Thyroid gland (tissue), 4 donors: ENCODE data around the gene TLR10. TPM values are rescaled to one million over a fixed set of nuclear protein-coding genes. Genes with fewer than 3 reads are reported as not detected.

Experiments used
- DNase-seq, 2 donors: peaks; one replicate each; pipeline ENCODE4 v3.0.0-alpha.2; 2019
- H3K27ac ChIP-seq, 3 donors: fragments of 200-600 bp; sonication (generic); 1 replicate in 2 of 3; 2 replicates in 1 of 3; pipeline ENCODE4 v1.5.1; 2016 to 2019; ENCODE audit warnings: mild to moderate bottlenecking in 1 of 3, moderate library complexity in 1 of 3
- H3K27me3 ChIP-seq: fragments of 200-600 bp; sonication (generic); one replicate; pipeline ENCODE4 v1.5.1; 2019
- H3K36me3 ChIP-seq, 2 donors: fragments of 200-600 bp; sonication (generic); one replicate each; pipeline ENCODE4 v1.5.1; 2016 to 2019
- H3K4me1 ChIP-seq, 2 donors: fragments of 200-600 bp; sonication (generic); one replicate each; pipeline ENCODE4 v1.5.1; 2017 to 2019
- H3K4me3 ChIP-seq, 3 donors: fragments of 200-600 bp; sonication (generic); replicated peaks in 1 of 3; 1 replicate in 2 of 3; 2 replicates in 1 of 3; pipeline ENCODE4 v1.5.1; 2016; ENCODE audit warnings: mild to moderate bottlenecking in 1 of 3
- H3K9me3 ChIP-seq: fragments of 200-600 bp; sonication (generic); one replicate; pipeline ENCODE4 v1.5.1; 2017
- POLR2A ChIP-seq, 2 donors: fragments of 450-650 bp; IDR thresholded peaks; one replicate each; pipeline ENCODE4 v1.6.1; 2017; ENCODE audit warnings: antibody characterized with exemption in 2 of 2, mild to moderate bottlenecking in 2 of 2, moderate library complexity in 1 of 2
- WGBS, 2 donors: methylation state at CpG; one replicate each; pipeline ENCODE4 v1.1.5; 2017; 5-methylcytosine and 5-hydroxymethylcytosine counted together
- intact Hi-C: fragments of 100-400 bp; cut with DNase I; formaldehyde crosslinking; loops from one replicate; pipeline ENCODE4 v1.15.1; 2023
- small RNA-seq: library from RNA; depleted of rRNA; stranded (forward); fragments of <200 nt; gene quantifications from one replicate; pipeline ENCODE3, GENCODE V24; 2016
- total RNA-seq, 4 donors: library from RNA; depleted of rRNA; stranded (reverse); fragments of >200 nt; gene quantifications; one replicate each; pipeline ENCODE4 v1.2.3, GENCODE V29; 2016
- TF ChIP-seq, protein P1 (sequence below), 6 experiments: fragments of 200-600 bp in 3 of 6; fragments of 450-650 bp in 3 of 6; sonication (generic) in 3 of 6; IDR thresholded peaks; one replicate each; pipeline ENCODE4 v1.5.1; 2016 to 2019; ENCODE audit warnings: antibody characterized with exemption in 6 of 6, mild to moderate bottlenecking in 2 of 6, inconsistent platforms in 1 of 6, moderate library complexity in 1 of 6

TLR10 gene
- total RNA-seq, 4 donors from 2014 or later: 0.10 to 0.83 TPM; not detected in 2

DNA sequence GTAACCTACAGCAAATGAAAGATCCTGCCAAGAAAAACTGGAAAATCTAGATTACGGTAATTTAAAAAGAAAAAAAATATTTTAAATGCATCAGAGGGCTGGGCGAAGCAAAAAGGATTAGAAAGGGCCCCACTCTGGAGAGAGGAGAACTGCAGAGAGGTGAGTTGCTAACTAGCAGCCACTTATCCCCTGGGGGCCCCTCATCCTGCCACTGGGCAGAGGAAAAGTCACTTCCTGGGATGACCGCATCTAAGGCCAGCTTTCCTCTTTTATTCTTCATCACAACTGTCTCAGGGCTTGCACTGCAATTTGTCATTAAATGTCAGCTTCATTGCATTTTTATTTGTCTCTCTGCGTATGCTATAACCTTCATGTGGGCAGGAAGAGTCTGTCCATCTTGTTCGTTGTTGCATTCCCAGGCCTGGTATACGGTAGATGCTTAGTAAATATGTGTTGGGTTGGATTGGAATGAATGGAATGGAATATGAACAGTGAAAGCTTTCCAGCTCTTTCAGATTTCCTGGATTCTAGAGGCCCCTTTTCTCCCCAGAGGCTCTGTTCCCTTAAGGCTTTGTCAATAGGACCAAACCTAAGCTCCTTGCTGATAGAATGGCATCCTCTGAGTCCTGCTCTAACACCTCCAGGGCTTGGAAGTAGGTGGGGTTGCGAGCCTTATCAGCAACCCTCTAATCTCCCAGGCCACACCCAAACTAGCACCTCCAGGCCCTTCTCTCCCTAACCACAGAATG lies 58.9 kb downstream of the TLR10 start:
- Histone ChIP-seq H3K9me3 (no peaks in the 10 kb centered on the region), H3K27ac (no peak overlapping the region), H3K4me3 (no peak overlapping the region), H3K27me3 (no peaks in the 10 kb centered on the region), H3K4me1 (peaks cover 6 to 9% of the 10 kb centered on the region in 2 donors), H3K36me3 (no peaks in the 10 kb centered on the region)
- TF ChIP-seq, protein P1, sequence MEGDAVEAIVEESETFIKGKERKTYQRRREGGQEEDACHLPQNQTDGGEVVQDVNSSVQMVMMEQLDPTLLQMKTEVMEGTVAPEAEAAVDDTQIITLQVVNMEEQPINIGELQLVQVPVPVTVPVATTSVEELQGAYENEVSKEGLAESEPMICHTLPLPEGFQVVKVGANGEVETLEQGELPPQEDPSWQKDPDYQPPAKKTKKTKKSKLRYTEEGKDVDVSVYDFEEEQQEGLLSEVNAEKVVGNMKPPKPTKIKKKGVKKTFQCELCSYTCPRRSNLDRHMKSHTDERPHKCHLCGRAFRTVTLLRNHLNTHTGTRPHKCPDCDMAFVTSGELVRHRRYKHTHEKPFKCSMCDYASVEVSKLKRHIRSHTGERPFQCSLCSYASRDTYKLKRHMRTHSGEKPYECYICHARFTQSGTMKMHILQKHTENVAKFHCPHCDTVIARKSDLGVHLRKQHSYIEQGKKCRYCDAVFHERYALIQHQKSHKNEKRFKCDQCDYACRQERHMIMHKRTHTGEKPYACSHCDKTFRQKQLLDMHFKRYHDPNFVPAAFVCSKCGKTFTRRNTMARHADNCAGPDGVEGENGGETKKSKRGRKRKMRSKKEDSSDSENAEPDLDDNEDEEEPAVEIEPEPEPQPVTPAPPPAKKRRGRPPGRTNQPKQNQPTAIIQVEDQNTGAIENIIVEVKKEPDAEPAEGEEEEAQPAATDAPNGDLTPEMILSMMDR (IDR thresholded peaks at IDR 0.05): no peak
- no peak for TF ChIP-seq POLR2A (IDR thresholded peaks at IDR 0.05)
- DNase-seq: no peak
- intact Hi-C loops: no loop called here
- 80 to 83% methylated on average over 7 of the region's 7 CpGs for WGBS, 2 donors

DNA sequence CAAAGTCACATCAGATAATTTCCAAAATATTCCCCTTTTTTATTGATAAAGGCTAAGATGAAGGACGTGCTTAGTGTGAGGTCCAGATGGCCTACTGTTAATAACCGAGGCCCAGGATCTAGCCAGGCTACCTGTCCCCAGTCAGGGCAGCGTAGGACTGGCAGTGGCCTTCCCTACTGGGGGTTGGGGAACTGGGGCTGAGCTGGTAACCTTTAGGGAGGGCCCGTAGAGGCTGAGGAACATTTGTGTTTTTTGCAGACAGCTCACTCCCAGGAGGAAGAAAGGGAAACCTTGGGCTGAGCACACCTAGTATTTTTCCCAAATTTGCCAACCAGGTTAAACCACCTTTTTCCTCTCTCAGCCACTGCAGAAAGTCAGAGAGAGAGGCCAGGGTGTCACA lies 59.7 kb downstream of the TLR10 start:
- peaks cover 0 to 1% of the 10 kb centered on the region in 2 donors for H3K4me1 ChIP-seq
- WGBS, 2 donors: 90 to 96% methylated on average over 4 of the region's 4 CpGs
- H3K36me3 ChIP-seq: no peaks in the 10 kb centered on the region
- H3K27me3 ChIP-seq: no peaks in the 10 kb centered on the region
- H3K27ac ChIP-seq: no peak overlapping the region
- TF ChIP-seq POLR2A (IDR thresholded peaks at IDR 0.05): no peak
- TF ChIP-seq, protein P1 (IDR thresholded peaks at IDR 0.05): no peak
- no peak for DNase-seq
- H3K4me3 ChIP-seq: no peak overlapping the region
- intact Hi-C loops: no loop called here
- no peaks in the 10 kb centered on the region for H3K9me3 ChIP-seq

Small RNA genes within 50 kb of the gene (small RNA-seq; reads per million reads assigned to genes)
- gene RNA5SP158: not detected

Other genes starting within 250 kb of the TLR10 start
- 10 to 100 TPM; 60.4 to 71.2 (median 64.8) TPM for gene KLF3, start 118.8 kb downstream of the TLR10 start, total RNA-seq
- 10 to 100 TPM in 1 of 4 donors, 1 to 10 TPM in 3; 4.0 to 12.8 (median 7.5) TPM for gene TLR1, start 21.8 kb upstream of the TLR10 start, total RNA-seq
- 1 to 10 TPM; 1.4 to 3.0 (median 1.8) TPM for gene TLR6, start 73.8 kb upstream of the TLR10 start, total RNA-seq
- gene FAM114A1, start 84.8 kb upstream of the TLR10 start, total RNA-seq: 100 to 1,000 TPM in 3 of 4 donors, 10 to 100 TPM in 1; 80.1 to 144 (median 110) TPM
- under 1 TPM in 1 of 4 donors, not detected in 3; 0.33 TPM for gene TMEM156, start 249.4 kb upstream of the TLR10 start, total RNA-seq